Body of pancreas (tissue), 4 donors: ENCODE results near the gene DAPK2. TPM values are rescaled to one million over a fixed set of nuclear protein-coding genes. Genes with fewer than 3 reads are reported as not detected.

Experiments
- ATAC-seq: fragments of 150-250 bp; one replicate; pipeline ENCODE4 v1.9.1; 2016
- DNase-seq, 4 donors: peaks; one replicate each; pipeline ENCODE4 v3.0.0-alpha.2; 2019
- H3K27ac ChIP-seq, 4 donors: fragments of 200-600 bp; sonication (generic); 1 replicate in 3 of 4; 2 replicates in 1 of 4; pipeline versions ENCODE4 v1.5.1 to v1.6.1; 2016 to 2019; ENCODE audit warnings: mild to moderate bottlenecking in 1 of 4, mixed read lengths in 1 of 4, moderate library complexity in 1 of 4
- H3K27me3 ChIP-seq, 2 donors: fragments of 200-600 bp; sonication (generic); one replicate each; pipeline ENCODE4 v1.6.0; 2016; ENCODE audit warnings: mild to moderate bottlenecking in 1 of 2
- H3K36me3 ChIP-seq, 2 donors: fragments of 200-600 bp; sonication (generic); replicated peaks in 1 of 2; 2 replicates each; pipeline ENCODE4 v1.5.1; 2016; ENCODE audit warnings: low read depth in 2 of 2; ENCODE audit not compliant: insufficient read depth in 1 of 2
- H3K4me1 ChIP-seq: fragments of 200-600 bp; sonication (generic); one replicate; pipeline ENCODE4 v1.6.0; 2016
- H3K4me3 ChIP-seq, 2 donors: fragments of 200-600 bp; sonication (generic); 1 replicate in 1 of 2; 2 replicates in 1 of 2; pipeline ENCODE4 v1.5.1; 2016 to 2019
- H3K9me3 ChIP-seq, 3 donors: fragments of 200-600 bp; sonication (generic); 1 replicate in 2 of 3; 2 replicates in 1 of 3; pipeline ENCODE4 v1.5.1; 2016
- POLR2A ChIP-seq, 3 donors: fragments of 450-650 bp; IDR thresholded peaks; one replicate each; pipeline ENCODE4 v1.6.1; 2016; ENCODE audit warnings: antibody characterized with exemption in 3 of 3, mild to moderate bottlenecking in 2 of 3
- WGBS, 2 donors: methylation state at CpG; one replicate each; pipeline ENCODE4 v1.1.5; 2017; 5-methylcytosine and 5-hydroxymethylcytosine counted together
- intact Hi-C: fragments of 100-400 bp; cut with DNase I; formaldehyde crosslinking; loops from one replicate; pipeline ENCODE4 v1.15.1; 2023
- total RNA-seq, 2 donors: library from RNA; depleted of rRNA; stranded (reverse); fragments of >200 nt; gene quantifications; one replicate each; pipeline ENCODE4 v1.1.0, GENCODE V29; 2016
- TF ChIP-seq, protein P1 (sequence below), 7 experiments: fragments of 450-650 bp in 4 of 7; fragments of 200-600 bp in 3 of 7; sonication (generic) in 3 of 7; IDR thresholded peaks; one replicate each; pipeline ENCODE4 v1.5.1; 2016 to 2019; ENCODE audit warnings: antibody characterized with exemption in 7 of 7

DAPK2 gene
- total RNA-seq, 2 donors from 2014 or later: 2.9 to 5.9 TPM

DNA sequence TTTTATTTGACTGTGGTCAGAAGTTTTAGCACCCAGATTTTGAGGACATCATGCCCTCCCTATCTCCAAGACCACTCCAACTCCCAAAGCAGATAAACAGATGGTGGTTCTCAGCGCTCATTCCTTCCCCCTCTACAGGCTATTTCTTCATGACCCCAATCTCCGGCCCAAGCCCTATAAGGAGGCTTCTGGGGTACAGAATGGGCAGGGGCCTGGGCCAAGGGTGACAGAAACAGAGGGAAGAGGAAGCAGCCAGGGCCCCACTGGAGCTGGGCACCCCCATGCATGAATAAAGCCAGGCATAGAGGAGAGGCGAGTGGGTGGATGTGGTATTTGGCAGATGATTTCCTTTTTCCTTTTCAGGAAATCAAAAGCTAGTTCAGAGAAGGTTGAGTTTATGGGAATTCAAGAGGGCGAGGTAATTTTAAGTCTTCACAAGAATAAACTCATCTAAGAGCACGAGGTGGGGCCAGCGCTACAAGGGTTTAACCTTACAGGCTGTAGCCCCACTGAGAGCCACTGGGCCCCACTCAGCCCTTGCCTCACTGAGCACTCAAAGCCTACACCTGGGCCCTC, 107.7 kb downstream of the DAPK2 start:
- H3K9me3 ChIP-seq: no peaks in the 10 kb centered on the region
- no peak for DNase-seq
- no peaks in the 10 kb centered on the region for H3K36me3 ChIP-seq
- intact Hi-C loops: no loop called here
- no peaks in the 10 kb centered on the region for H3K27me3 ChIP-seq
- peaks cover 8% of the 10 kb centered on the region for H3K4me1 ChIP-seq
- 74 to 91% methylated on average over 6 of the region's 6 CpGs for WGBS, 2 donors
- no peak overlapping the region for H3K27ac ChIP-seq
- H3K4me3 ChIP-seq: no peak overlapping the region
- no peak for ATAC-seq
- TF ChIP-seq, protein P1, sequence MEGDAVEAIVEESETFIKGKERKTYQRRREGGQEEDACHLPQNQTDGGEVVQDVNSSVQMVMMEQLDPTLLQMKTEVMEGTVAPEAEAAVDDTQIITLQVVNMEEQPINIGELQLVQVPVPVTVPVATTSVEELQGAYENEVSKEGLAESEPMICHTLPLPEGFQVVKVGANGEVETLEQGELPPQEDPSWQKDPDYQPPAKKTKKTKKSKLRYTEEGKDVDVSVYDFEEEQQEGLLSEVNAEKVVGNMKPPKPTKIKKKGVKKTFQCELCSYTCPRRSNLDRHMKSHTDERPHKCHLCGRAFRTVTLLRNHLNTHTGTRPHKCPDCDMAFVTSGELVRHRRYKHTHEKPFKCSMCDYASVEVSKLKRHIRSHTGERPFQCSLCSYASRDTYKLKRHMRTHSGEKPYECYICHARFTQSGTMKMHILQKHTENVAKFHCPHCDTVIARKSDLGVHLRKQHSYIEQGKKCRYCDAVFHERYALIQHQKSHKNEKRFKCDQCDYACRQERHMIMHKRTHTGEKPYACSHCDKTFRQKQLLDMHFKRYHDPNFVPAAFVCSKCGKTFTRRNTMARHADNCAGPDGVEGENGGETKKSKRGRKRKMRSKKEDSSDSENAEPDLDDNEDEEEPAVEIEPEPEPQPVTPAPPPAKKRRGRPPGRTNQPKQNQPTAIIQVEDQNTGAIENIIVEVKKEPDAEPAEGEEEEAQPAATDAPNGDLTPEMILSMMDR (IDR thresholded peaks at IDR 0.05): no peak
- no peak for TF ChIP-seq POLR2A (IDR thresholded peaks at IDR 0.05)

DNA sequence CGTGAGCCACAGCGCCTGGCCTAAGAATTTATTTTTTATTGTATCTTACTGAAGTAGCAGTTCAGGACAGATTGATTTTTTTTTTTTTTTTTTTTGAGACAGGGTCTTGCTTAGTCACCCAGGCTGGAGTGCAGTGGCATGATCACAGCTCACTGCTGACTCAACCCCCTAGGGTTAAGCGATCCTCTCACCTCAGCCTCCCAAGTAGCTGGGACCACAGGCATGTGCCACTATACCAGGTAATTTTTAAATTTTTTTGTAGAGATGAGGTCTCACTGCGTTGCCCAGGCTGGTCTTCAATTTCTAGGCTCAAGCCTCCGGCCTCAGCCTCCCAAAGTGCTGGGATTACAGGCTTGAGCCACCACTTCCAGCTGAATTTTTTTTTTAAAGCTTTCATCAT, 112.8 kb downstream of the DAPK2 start:
- TF ChIP-seq, protein P1 (IDR thresholded peaks at IDR 0.05): no peak
- no peak for TF ChIP-seq POLR2A (IDR thresholded peaks at IDR 0.05)
- DNase-seq: no peak
- intact Hi-C loops: no loop called here
- Histone ChIP-seq H3K27ac (no peak overlapping the region), H3K36me3 (no peaks in the 10 kb centered on the region), H3K4me3 (no peak overlapping the region), H3K4me1 (no peaks in the 10 kb centered on the region), H3K9me3 (no peaks in the 10 kb centered on the region), H3K27me3 (no peaks in the 10 kb centered on the region)
- no peak for ATAC-seq
- 91 to 97% methylated on average over 5 of the region's 5 CpGs for WGBS, 2 donors

- Histone ChIP-seq H3K4me3 (no peak overlapping the region), H3K27ac (no peak overlapping the region), H3K36me3 (no peaks in the 10 kb centered on the region), H3K27me3 (no peaks in the 10 kb centered on the region), H3K4me1 (no peaks in the 10 kb centered on the region), H3K9me3 (no peaks in the 10 kb centered on the region)
- TF ChIP-seq, protein P1 (IDR thresholded peaks at IDR 0.05): no peak
- TF ChIP-seq POLR2A (IDR thresholded peaks at IDR 0.05): no peak
- DNase-seq (peak in 1 of 4 donors; percentile 5), ATAC-seq (no peak)
- intact Hi-C loops: no loop called here
- WGBS, 2 donors: 80 to 86% methylated on average over 4 of the region's 4 CpGs
Measured at GRCh38 chr15:63931556-63931955, 114.7 kb downstream of the DAPK2 start.

DNA sequence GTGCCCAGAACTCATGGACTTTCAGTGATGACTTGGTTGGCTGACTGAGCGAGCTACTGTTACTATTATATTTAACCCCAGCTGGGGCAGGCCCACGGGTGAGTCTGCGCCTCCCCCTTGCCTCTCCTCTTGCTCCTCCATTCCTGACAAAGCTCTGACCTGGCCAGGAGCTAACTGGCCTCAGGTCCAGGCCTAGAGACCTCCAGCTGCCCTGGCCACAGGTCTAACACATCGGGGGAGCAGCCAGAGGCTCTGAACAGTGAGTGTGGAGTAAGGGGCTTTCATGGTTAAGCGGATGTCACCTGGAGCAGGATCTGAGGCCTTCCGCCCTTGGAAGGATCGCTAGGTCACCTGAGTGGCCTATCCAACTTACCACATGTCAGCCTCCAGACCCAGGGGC, 116.3 kb downstream of the DAPK2 start:
- Histone ChIP-seq H3K4me1 (peaks cover 14% of the 10 kb centered on the region), H3K4me3 (no peak overlapping the region), H3K27ac (no peak overlapping the region), H3K27me3 (no peaks in the 10 kb centered on the region), H3K9me3 (no peaks in the 10 kb centered on the region), H3K36me3 (no peaks in the 10 kb centered on the region)
- WGBS, 2 donors: 88 to 95% methylated on average over 5 to 6 of the region's 7 CpGs
- TF ChIP-seq, protein P1 (IDR thresholded peaks at IDR 0.05): no peak
- no peak for TF ChIP-seq POLR2A (IDR thresholded peaks at IDR 0.05)
- ATAC-seq: no peak
- no peak for DNase-seq
- intact Hi-C loops: no loop called here

DNA sequence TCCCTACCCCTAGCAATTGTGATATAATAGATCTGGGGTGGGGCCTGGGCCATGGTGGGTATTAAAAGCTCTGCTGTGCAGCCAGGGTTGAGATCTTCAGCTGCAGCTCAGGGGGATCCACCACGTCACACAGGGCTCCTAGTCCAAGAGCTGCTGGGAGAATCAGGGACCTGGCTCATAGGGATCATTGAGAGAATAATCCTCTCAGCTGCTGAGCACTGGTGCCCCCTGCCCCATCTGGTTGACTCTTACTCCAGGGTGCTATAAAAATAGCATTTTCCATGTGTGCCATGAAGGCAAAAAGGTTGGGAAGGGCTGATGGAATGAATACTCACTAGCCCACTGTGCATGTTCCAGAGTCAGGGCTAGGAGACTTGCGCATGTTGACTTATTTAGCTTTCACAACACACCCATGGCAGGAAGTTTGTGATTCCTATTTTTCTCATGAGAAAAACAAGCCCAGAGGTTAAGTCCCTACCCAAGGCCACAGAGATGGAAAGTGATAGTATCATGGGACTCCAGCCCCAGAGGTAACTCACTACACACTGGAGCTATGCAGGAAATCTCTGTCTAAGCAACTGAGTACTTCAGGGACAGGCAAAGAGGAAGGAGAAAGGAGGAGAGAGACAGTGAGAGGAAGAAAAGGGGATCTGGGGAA, 118.0 kb downstream of the DAPK2 start:
- Histone ChIP-seq H3K9me3 (no peaks in the 10 kb centered on the region), H3K4me3 (no peak overlapping the region), H3K27me3 (no peaks in the 10 kb centered on the region), H3K36me3 (no peaks in the 10 kb centered on the region), H3K27ac (no peak overlapping the region), H3K4me1 (peaks cover 15% of the 10 kb centered on the region)
- ATAC-seq (no peak), DNase-seq (no peak)
- intact Hi-C loops: no loop called here
- 80 to 97% methylated on average over 1 to 2 of the region's 2 CpGs for WGBS, 2 donors
- no peak for TF ChIP-seq POLR2A (IDR thresholded peaks at IDR 0.05)
- TF ChIP-seq, protein P1 (IDR thresholded peaks at IDR 0.05): no peak
